K562 (cell line): Measurements from ENCODE around the gene DAPK2. TPM values are rescaled to one million over a fixed set of nuclear protein-coding genes. Genes with fewer than 3 reads are reported as not detected.
A peak's percentile ranks its signal among the peaks of the same experiment; 100 is the strongest.

Experiments used
- ATAC-seq: fragments of 200-7000 bp; cut with Tn5 transposase; 3 replicates; pipeline ENCODE4 v1.9.1; 2020; ENCODE audit warnings: moderate library complexity
- BruUV-seq: library from RNA; stranded (reverse); fragments of 400-500 nt; replicated peaks from 2 replicates; lab custom pipeline; 2021; lab: Mats Ljungman, UMichigan
- CTCF ChIA-PET: fragments of 300-600 bp; formaldehyde crosslinking; extraction: SDS; loops from one replicate; lab custom pipeline; 2021; ENCODE audit warnings: low intra/inter-chr PET ratio; lab: Yijun Ruan, JAX
- POLR2A ChIA-PET: fragments of 300-600, 350-650 bp; sonication (Branson Sonifier 250); formaldehyde crosslinking; extraction: SDS; loops from one replicate; lab custom pipeline; 2021; ENCODE audit warnings: antibody characterized with exemption, inconsistent platforms; lab: Yijun Ruan, JAX
- DNase-seq, 4 experiments: peaks; one replicate each; pipeline versions ENCODE4 v3.0.0 to v3.0.0-alpha.2; 2011 to 2018; ENCODE audit warnings: low spot score in 3 of 4, mixed read lengths in 3 of 4; ENCODE audit errors: extremely low read depth in 1 of 4
- FAIRE-seq: peaks from 2 replicates; lab custom pipeline; 2011; peaks lifted over from hg19 to GRCh38; lab: Jason Lieb, UNC
- H2AFZ ChIP-seq: 2 replicates; pipeline ENCODE4 v1.6.0; 2011; ENCODE audit warnings: low read depth, low read length, control low read depth, inconsistent platforms
- H3K27ac ChIP-seq: fragments of 200-600 bp; 3 replicates; pipeline ENCODE4 v1.8.0; 2011; ENCODE audit warnings: low read depth, mild to moderate bottlenecking, control low read depth, inconsistent platforms, low read length, moderate library complexity, mixed read lengths; ENCODE audit errors: extremely low read depth
- H3K27me3 ChIP-seq, 2 experiments: fragments of 300-600 bp in 1 of 2; 2 replicates in 1 of 2; 3 replicates in 1 of 2; pipeline versions ENCODE4 v1.6.0 to v1.8.0; 2011; ENCODE audit warnings: inconsistent platforms in 2 of 2, low read length in 2 of 2, mild to moderate bottlenecking in 1 of 2, mixed read lengths in 1 of 2, moderate library complexity in 1 of 2; ENCODE audit not compliant: control insufficient read depth in 2 of 2, insufficient read depth in 2 of 2
- H3K36me3 ChIP-seq: fragments of 300-600 bp; 3 replicates; pipeline ENCODE4 v1.8.0; 2011; ENCODE audit warnings: mild to moderate bottlenecking, low read length, inconsistent platforms; ENCODE audit not compliant: control insufficient read depth, insufficient read depth
- H3K4me1 ChIP-seq, 2 experiments: fragments of 200-600 bp in 1 of 2; replicated peaks in 1 of 2; 2 replicates in 1 of 2; 3 replicates in 1 of 2; pipeline versions ENCODE4 v1.5.1 to v1.8.0; 2011; ENCODE audit warnings: inconsistent platforms in 2 of 2, low read length in 2 of 2, mild to moderate bottlenecking in 1 of 2, mixed read lengths in 1 of 2, moderate library complexity in 1 of 2; ENCODE audit not compliant: control insufficient read depth in 2 of 2, insufficient read depth in 2 of 2
- H3K4me2 ChIP-seq: 2 replicates; pipeline ENCODE4 v1.6.1; 2011; ENCODE audit warnings: low read length, control low read depth, inconsistent platforms, mixed read lengths; ENCODE audit not compliant: insufficient read depth
- H3K4me3 ChIP-seq: fragments of 200-600 bp; sonication (generic), shearing (Covaris generic); 2 replicates; pipeline ENCODE4 v1.5.1; 2016; ENCODE audit warnings: control low read depth, inconsistent platforms
- H3K79me2 ChIP-seq: fragments of 200-600 bp; 3 replicates; pipeline ENCODE4 v1.8.0; 2011; ENCODE audit warnings: low read length, inconsistent platforms; ENCODE audit not compliant: control insufficient read depth, insufficient read depth
- H3K9ac ChIP-seq, 2 experiments: 2 replicates each; pipeline versions ENCODE4 v1.6.0 to v1.6.1; 2011; ENCODE audit warnings: low read depth in 2 of 2, low read length in 2 of 2, control low read depth in 1 of 2, inconsistent platforms in 1 of 2, mild to moderate bottlenecking in 1 of 2, mixed read lengths in 1 of 2; ENCODE audit not compliant: insufficient read depth in 1 of 2
- H3K9me1 ChIP-seq: one replicate; pipeline ENCODE4 v1.6.0; 2011; ENCODE audit warnings: inconsistent platforms, mild to moderate bottlenecking, low read length, moderate library complexity; ENCODE audit not compliant: control insufficient read depth, insufficient read depth
- H3K9me3 ChIP-seq: replicated peaks from 2 replicates; pipeline ENCODE4 v1.5.1; 2011; ENCODE audit warnings: low read depth, low read length, inconsistent platforms; ENCODE audit not compliant: control insufficient read depth, insufficient read depth
- H4K20me1 ChIP-seq: replicated peaks from 2 replicates; pipeline ENCODE4 v1.6.1; 2011; ENCODE audit warnings: low read length, inconsistent platforms, mixed read lengths; ENCODE audit not compliant: control insufficient read depth, insufficient read depth
- C11orf30 ChIP-seq: fragments of 450-650 bp; IDR thresholded peaks from 2 replicates; pipeline ENCODE4 v1.6.1; 2016; ENCODE audit warnings: low read depth, mild to moderate bottlenecking
- LEF1 ChIP-seq: fragments of 450-650 bp; IDR thresholded peaks from 2 replicates; pipeline ENCODE4 v1.6.1; 2016; ENCODE audit warnings: mild to moderate bottlenecking
- MAFF ChIP-seq: IDR thresholded peaks from 2 replicates; pipeline ENCODE4 v1.6.1; 2012; ENCODE audit warnings: low read length, improper control_type of control experiment
- MAFG ChIP-seq: fragments of 450-650 bp; conservative IDR thresholded peaks from 2 replicates; pipeline ENCODE4 v1.6.1; 2016; ENCODE audit warnings: missing genetic modification characterization, missing compliant biosample characterization
- MAFK ChIP-seq: IDR thresholded peaks from 2 replicates; pipeline ENCODE4 v1.6.1; 2011; ENCODE audit warnings: low read length, improper control_type of control experiment
- ZNF165 ChIP-seq: fragments of 250-450 bp; sonication (Bioruptor Pico); IDR thresholded peaks from 2 replicates; pipeline ENCODE4 v1.4.0; 2020; ENCODE audit warnings: borderline replicate concordance
- ZNF316 ChIP-seq: fragments of 450-650 bp; IDR thresholded peaks from 2 replicates; pipeline ENCODE4 v1.6.1; 2016
- WGBS: fragments of 100-300 bp; shearing (Covaris generic); methylation state at CpG from one replicate; pipeline ENCODE4 v1.1.6; 2016; ENCODE audit warnings: low coverage, mixed read lengths; ENCODE audit not compliant: insufficient coverage; ENCODE audit errors: missing lambda C conversion rate; 5-methylcytosine and 5-hydroxymethylcytosine counted together
- in situ Hi-C: fragments of 300-500 bp; cut with MboI; formaldehyde crosslinking; loops from 4 replicates; pipeline ENCODE4 v1.15.0; 2018; ENCODE audit warnings: inconsistent platforms, mixed read lengths
- intact Hi-C: fragments of 100-400 bp; cut with micrococcal nuclease; formaldehyde crosslinking; loops from 2 replicates; pipeline ENCODE4 v1.14.2; 2022
- polyA plus RNA-seq, 8 experiments: library from polyadenylated mRNA; depleted of rRNA in 4 of 8; stranded (reverse) in 5 of 8; unstranded in 3 of 8; fragments of >200 nt; fragmentation: Nextera tagmentation in 2 of 8; fragmentation: Illumina TruSeq in 1 of 8; extraction: Ambion mirVana in 2 of 8; extraction: Trizol in 1 of 8; gene quantifications; 2 replicates each; pipeline versions ENCODE4 v1.2.1 to v1.2.3, GENCODE V29; 2011 to 2014; ENCODE audit warnings: inconsistent platforms in 1 of 8, missing spikeins in 1 of 8
- total RNA-seq, 7 experiments: library from RNA; depleted of rRNA in 6 of 7; stranded (reverse); fragments of >200 nt in 6 of 7; fragmentation: Illumina TruSeq in 2 of 7; extraction: Trizol in 2 of 7; gene quantifications; 2 replicates each; pipeline versions ENCODE4 v1.2.1 to v1.2.3, GENCODE V29; 2011 to 2021; ENCODE audit warnings: low replicate concordance in 1 of 7

The DAPK2 gene
- total and polyA plus RNA-seq, 9 of the 15 experiments (the other 6 are each of a cell fraction or from before 2014, with no cell fraction given), result 0.14 to 5.2 (median 2.2) TPM

DNA sequence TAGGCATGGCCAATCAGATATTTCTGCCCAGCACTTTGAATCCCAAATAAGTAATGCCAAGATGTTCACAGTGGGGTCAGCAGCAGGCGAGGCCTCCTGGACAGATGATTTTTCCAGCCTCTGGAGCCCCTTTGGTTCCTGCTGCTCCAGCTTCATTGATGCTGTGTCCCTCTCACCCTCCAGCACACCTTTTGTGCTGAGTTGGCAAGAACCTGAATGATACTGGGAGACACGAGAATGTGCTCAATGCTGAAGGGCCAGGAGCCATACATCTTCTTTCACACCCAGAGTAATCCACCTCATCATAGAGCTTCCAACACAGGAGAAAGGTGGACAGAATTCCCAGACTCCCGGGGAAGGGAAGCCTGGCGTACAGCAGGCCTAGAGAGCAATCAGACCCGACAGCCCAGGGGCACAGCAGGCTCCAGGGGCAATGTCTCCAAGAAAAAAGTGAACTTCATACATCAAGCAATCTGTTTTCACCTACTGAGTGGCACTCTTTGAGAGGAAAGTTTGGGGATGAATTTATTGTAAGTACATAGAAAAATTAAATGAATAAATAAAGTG lies 6.7 kb upstream of the DAPK2 start:
- 0 out of 4 replicates have a peak overlapping the region, but pooled peaks of 1 of the 2 experiments have one; percentile 31 for H3K9ac ChIP-seq
- no peaks in the 10 kb centered on the region for H3K27me3 ChIP-seq
- BruUV-seq, result no TSS peak
- H3K9me1 ChIP-seq, result no peaks in the 10 kb centered on the region
- H3K4me2 ChIP-seq, result no peak overlapping the region
- FAIRE-seq (no peak), ATAC-seq (no peak), DNase-seq (no peak)
- in situ Hi-C loops, result loop anchor here (5.0 to 25.0 kb wide), 4 partner anchors 231 to 766 kb away; partner anchors contain the start of gene APH1B
- H2AFZ ChIP-seq, result no peak overlapping the region
- 69% methylated on average over 5 of the region's 5 CpGs for WGBS
- H3K4me3 ChIP-seq, result no peak overlapping the region
- TF ChIP-seq MAFF (peak; percentile 78), MAFK (peak; percentile 85), MAFG (peak; percentile 85), LEF1 (no peak), C11orf30 (peak; percentile 87), ZNF316 (peak; percentile 93), ZNF165 (CRISPR knock-in tag) (no peak)
- H4K20me1 ChIP-seq, result no peaks in the 10 kb centered on the region
- no peaks in the 10 kb centered on the region for H3K36me3 ChIP-seq
- CTCF ChIA-PET, result interaction anchor here (0.8 kb wide), 1 partner anchor 629 kb away, joined by 3 read pairs; no protein-coding TSS in a partner anchor
- intact Hi-C loops, result no loop called here
- no peaks in the 10 kb centered on the region for H3K79me2 ChIP-seq
- H3K4me1 ChIP-seq, result peaks cover 5 to 12% of the 10 kb centered on the region in 2 experiments; a peak in 3 of 5 replicates
- no peaks in the 10 kb centered on the region for H3K9me3 ChIP-seq
- H3K27ac ChIP-seq, result no peak overlapping the region
- POLR2A ChIA-PET, result no interaction called here
